Gastrocnemius medialis (tissue), 4 donors: ENCODE results near the gene CDK14.

Source experiments
- POLR2A ChIP-seq, 2 donors: fragments of 450-650 bp; IDR thresholded peaks; one replicate each; pipeline ENCODE4 v1.6.1; 2017; ENCODE audit warnings: antibody characterized with exemption in 2 of 2, mild to moderate bottlenecking in 2 of 2, moderate library complexity in 2 of 2
- TF ChIP-seq, protein P1 (sequence below), 5 experiments: fragments of 450-650 bp in 3 of 5; fragments of 200-600 bp in 2 of 5; sonication (generic) in 2 of 5; IDR thresholded peaks in 4 of 5; conservative IDR thresholded peaks in 1 of 5; 1 replicate in 4 of 5; 2 replicates in 1 of 5; pipeline ENCODE4 v1.5.1; 2016 to 2019; ENCODE audit warnings: antibody characterized with exemption in 5 of 5, mild to moderate bottlenecking in 3 of 5, moderate library complexity in 3 of 5

DNA sequence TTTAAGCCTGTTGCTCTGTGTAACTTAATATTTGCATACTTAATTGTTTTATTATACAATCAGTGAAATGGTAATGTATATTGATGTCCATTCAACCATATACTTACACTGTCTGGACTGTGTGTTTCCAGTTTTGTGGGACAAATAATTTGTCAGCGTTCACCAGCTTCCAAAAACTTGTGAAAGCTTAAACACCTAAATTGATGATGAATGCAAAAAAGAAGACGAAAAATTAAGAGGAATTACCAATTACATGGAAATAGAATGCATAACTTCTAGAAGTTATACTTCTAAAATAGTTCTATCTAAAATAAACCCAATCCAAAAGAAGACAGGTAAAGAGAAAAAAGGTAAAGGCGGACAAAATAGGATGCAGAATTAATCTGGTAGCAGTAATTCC lies 513.1 kb downstream of the CDK14 start:
- TF ChIP-seq, protein P1, sequence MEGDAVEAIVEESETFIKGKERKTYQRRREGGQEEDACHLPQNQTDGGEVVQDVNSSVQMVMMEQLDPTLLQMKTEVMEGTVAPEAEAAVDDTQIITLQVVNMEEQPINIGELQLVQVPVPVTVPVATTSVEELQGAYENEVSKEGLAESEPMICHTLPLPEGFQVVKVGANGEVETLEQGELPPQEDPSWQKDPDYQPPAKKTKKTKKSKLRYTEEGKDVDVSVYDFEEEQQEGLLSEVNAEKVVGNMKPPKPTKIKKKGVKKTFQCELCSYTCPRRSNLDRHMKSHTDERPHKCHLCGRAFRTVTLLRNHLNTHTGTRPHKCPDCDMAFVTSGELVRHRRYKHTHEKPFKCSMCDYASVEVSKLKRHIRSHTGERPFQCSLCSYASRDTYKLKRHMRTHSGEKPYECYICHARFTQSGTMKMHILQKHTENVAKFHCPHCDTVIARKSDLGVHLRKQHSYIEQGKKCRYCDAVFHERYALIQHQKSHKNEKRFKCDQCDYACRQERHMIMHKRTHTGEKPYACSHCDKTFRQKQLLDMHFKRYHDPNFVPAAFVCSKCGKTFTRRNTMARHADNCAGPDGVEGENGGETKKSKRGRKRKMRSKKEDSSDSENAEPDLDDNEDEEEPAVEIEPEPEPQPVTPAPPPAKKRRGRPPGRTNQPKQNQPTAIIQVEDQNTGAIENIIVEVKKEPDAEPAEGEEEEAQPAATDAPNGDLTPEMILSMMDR (IDR thresholded peaks at IDR 0.05 in 4 of 5, conservative IDR thresholded peaks at IDR 0.05 in 1 of 5): no peak
- TF ChIP-seq POLR2A (IDR thresholded peaks at IDR 0.05): no peak
